RPMI8226 (cell line): Measurements from ENCODE around the gene TTF2.
"Not testable (repeated sequence)": the region's sequence is repeated elsewhere in the genome, so short reads cannot be mapped to it uniquely, and the experiment has no call there.

ENCODE experiments used
- DNase-seq: peaks from one replicate; pipeline ENCODE4 v3.0.0-alpha.2; 2015

The TTF2 gene

DNA sequence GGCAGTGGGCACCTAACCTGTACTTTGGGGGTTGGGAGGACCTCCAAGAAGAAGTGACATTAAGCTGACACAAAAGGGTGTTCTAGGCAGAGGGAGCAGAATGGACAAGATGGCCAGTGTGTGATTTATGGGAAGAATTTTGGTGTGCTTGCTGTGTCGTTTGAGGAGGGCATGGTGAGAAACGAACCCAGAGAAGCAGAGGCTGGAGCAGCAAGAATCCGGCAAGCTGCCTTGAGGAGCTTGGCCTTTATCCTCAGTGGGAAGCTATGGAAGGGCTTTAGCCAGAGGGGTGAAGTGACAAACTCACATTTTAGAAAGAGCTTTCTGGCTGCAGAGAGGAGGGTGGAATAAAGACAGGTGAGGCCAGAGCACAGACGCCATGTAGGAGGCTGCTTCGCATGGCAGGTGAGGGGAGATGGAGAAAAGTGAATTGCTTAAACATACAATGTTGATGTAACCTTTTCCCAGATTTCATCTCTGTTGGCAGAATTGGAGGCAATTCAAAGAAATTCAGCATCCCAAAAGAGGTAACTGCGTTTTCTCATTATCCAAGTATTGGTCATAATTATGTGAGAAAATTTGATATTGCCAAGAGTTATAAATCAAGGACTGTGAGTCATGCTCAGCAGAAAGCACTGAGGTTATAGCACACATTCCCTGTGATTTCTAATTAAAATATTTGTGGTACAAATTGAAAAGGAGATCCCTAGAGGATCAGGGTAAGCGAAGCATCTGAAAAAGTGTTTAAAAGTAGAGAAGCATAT lies 34.9 kb downstream of the TTF2 start:
- DNase-seq = no peak

GRCh38 chr1:117096951-117097408 lies 36.9 kb downstream of the TTF2 start:
- no peak for DNase-seq

GRCh38 chr1:117097443-117097842 lies 37.3 kb downstream of the TTF2 start:
- no peak for DNase-seq

DNA sequence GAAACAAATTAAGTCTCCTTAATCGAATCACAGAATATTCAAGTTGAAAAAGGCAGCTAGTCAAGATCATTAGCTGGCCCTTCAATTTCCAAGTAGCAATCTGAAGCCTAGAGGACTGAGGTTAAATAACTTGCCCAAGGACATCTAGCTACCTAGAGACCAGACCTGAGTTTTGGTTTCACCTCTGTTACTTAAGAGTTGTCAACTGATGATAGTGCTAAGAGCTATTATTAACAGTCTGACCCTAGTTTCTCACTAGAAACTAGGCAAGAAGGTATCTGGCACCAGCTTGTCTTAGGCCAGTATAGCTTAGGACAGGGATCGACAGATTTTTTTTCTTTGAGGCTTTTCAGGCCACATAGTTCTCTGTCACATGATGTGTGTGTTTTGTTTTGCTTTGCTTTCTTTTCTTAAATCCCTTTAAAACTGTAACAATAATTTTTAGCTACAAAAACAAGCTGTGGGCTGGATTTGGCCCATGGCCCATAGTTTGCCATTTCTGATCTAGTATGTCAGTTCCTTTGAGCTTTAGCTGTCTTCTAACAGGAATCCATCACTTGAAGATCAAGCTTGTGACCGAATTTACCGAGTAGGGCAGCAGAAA lies 38.3 kb downstream of the TTF2 start:
- DNase-seq = no peak

- no peak for DNase-seq
Measured at GRCh38 chr1:117101334-117101733, 41.2 kb downstream of the TTF2 start.

DNA sequence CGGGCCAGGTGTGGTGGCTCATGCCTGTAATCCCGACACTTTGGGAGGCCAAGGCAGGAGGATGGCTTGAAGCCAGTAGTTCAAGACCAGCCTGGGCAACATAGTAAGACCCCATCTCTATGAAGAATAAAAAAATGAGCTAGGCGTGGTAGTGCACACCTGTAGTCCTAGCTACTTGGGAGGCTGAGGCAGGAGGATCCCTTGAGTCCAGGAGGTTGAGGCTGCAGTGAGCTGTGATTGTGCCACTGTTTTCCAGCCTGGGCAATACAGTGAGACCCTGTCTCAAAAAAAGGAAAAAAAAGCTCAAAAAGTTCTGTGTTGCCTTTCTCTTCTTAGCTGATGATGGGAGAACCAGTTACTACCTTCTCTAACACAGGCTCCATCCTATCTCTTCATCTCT lies 41.7 kb downstream of the TTF2 start:
- not testable (repeated sequence) for DNase-seq

- no peak for DNase-seq
Measured at GRCh38 chr1:117104986-117105385, 44.9 kb downstream of the TTF2 start.

DNA sequence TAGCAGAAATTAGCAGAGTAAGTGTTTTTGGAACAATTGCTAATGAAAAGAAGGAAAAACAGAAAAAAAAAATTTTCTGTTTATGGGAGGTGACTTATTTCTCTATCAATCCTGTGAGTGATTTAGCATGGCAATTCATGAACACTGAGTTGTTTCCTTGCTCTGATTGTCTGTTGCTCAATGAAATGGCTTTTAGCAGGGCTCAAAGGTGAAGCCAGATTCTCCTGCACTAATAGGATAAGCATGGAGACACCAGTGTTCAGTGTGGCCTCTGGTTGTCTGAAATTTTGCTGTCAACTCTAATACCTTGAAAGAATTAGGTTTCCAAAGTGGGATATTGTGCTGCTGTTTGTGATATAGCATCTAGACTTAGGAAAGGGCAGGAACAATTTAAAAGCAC lies 45.6 kb downstream of the TTF2 start:
- no peak for DNase-seq

DNA sequence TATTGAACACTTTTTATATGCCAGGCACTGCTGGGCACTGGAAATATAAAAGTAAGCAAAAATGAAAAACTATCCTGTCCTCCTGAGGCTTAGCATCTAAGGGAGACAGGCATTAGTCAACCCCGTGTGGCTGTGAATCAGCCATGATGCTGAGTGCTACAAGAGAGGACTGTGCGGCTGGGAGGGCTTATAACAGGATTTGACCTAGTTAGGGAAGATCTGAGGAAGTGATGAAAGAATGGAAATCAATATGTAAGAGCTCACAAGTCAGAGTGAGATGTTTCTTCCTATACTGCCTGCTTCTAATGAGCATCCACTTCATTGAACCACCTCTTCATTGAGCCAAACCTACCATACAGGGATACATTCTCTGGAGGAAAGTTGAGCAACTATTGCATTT lies 46.4 kb downstream of the TTF2 start:
- no peak for DNase-seq

DNA sequence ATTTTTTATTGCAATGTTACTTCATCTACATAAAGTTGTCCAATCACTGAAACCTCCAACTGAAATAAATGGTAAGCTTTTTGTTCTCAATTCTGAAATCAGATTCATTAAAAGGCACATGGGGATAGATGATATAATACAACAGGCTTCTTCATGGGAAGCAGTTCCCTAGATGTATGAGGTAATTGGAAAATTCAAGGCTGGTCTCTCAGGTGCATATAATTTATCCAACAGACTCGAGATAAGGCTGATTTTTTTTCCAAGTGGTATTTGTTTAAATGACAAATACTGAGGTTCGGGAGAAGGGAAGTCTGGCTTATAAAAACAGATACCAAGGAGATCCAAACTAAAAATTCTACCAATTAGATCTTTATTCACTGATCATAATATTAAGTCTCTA lies 47.2 kb downstream of the TTF2 start:
- no peak for DNase-seq

DNA sequence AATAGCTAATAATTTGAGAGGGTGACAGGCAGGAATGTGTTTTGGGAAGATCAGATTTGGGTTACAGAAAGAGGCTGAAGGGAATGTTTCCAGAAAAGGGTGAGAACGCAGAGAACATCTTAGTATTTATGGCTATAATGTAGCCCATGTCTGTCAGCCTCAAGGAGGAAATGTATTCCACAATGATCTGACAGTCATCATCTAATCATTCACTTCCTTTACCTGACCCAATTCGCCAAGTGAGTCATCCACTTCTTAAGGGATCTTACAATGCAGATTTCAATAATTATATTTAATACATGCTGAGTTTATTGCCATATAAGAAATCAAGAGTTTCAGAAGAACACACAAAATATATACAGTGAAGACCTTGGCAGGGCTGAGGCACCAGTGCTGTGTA lies 50.6 kb downstream of the TTF2 start:
- DNase-seq = no peak

DNA sequence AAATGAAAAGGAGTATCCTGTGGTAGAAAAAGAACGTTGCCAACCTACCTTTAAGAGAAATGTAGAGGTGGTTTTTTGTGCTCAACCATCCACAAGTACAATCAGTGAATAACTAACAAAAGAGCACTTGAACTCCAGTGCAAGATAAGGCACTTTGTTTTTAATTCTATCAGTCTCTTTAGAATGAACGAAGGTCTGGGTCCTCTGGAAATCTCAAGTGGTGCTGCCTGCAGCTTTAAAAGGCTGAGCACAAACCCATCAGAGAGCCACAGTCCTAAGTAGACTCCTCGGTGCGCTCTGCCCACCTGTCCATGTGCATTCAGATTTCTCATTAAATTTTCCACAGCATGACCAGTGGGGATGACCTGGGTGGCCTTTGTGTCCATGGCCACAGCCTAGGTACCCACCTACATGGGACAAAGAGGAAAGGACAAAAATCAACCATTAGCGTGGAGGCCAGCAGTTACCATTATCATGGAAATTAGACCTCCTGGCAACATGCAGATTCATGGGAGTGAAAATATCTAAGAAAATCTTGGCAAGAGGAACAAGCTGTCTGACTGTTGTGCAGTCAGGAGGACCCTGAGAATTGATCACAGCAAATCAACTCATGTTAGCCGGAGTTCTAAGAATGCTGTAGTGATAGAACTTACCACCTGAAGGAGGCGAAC lies 52.1 kb downstream of the TTF2 start:
- no peak for DNase-seq

- DNase-seq = no peak
Measured at GRCh38 chr1:117113199-117113598, 53.1 kb downstream of the TTF2 start.

GRCh38 chr1:117114877-117115276 lies 54.8 kb downstream of the TTF2 start:
- DNase-seq = no peak

DNA sequence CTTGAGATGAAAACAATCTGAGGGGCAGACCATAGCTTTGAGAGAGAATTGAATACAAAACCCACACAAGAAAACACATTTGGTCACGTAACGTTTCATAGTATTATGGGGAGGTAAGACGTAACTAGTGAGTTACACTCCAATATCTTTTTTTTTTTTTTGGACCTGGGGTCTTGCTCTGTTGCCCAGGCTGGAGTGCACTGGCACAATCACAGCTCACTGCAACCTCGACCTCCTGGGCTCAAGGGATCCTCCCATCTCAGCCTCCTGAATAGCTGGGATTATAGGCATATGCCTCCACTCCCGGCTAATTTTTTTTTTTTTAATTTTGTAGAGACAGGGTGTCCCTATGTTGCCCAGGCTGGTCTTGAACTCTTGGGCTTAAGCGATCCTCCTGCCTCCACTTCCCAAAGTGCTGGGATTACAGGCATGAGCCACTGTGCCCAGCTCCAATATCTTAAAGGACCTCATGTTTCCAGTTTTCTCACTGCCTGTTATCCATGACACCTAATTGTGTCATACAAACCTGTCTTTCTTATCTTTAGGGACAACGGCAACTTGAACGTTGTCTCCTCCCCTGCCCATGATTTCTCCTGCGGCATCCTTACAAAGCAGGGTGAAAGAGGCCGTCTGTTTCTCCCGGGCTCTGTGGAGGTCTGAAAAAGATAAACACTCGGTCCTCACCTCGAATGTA lies 56.1 kb downstream of the TTF2 start:
- no peak for DNase-seq

DNA sequence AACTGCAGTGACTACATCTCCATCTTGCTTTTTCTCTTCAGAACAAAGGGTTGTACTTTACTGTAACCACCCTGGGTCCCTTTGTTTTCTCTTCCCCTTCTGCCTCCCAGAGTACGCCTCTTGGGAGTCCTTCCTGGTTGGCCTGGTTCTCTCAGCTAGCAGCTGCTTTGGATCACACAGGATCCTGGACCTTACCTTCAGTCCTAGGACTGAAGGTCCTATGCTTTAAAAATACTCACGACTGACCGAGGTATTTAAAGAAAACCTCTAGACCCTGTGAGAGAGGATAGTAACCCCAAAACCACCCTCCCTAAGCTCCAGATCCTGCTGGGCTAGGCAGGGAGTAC lies 56.6 kb downstream of the TTF2 start:
- no peak for DNase-seq

- DNase-seq = no peak
Measured at GRCh38 chr1:117117697-117118096, 57.6 kb downstream of the TTF2 start.

DNA sequence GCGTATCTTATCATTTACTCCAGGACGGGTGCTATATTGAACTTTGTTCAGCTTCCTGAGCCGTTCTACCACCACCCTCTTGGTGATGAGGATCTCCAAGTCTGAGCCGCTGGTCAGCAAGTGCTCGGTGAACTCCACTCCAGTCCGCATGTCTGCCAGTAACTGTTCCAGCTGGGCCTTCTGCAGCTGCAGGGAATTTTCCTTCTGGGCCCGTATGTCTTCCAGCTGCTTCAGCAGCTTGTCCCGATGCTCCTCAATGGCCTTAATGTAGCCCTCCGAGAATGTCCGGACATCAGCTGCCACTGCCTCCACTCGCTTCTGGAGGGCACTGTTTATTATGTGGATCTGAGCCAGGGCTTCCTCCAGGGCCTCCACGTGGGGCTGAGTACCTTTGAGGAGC lies 58.0 kb downstream of the TTF2 start:
- DNase-seq = no peak

- DNase-seq = not testable (repeated sequence)
Measured at GRCh38 chr1:117119144-117119543, 59.0 kb downstream of the TTF2 start.

DNA sequence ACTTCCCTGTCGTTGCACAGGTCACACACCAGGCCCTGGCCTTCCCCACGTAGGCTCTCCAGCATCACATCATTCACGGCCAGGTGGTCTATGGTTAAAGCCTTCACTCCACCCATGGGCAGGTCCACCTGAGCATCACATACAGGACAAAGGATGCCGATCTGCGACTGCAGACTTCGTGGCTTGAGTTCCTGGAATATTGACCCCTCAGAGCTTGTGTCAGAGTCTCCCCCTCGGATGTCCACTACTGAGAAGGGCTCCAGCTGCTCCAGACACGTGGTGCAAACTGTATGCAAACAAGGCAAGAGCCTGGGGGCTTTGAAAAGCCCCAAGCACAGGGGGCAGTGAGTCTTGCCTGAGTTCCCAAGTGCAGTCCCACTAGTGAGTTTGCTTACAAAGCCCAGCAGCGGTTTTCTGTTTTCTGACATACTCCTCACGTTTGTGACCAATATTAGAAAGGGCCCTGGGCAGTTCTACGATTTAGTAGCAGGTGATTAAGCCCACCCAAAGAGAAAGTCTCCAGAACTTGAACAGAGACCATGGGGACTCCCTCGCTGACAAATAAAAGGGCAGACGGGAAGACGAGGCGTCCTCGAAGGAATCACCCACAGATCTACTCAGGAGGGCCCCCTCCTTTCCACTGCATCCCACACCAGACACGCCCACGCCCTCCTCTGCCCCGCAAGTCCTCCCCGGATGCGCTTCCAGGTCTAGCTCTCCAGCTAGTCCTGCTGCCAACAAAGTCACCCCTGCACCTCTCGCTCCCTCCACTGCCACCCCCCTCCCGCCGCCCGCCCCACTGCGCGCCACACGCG lies 60.9 kb downstream of the TTF2 start:
- DNase-seq = no peak

DNA sequence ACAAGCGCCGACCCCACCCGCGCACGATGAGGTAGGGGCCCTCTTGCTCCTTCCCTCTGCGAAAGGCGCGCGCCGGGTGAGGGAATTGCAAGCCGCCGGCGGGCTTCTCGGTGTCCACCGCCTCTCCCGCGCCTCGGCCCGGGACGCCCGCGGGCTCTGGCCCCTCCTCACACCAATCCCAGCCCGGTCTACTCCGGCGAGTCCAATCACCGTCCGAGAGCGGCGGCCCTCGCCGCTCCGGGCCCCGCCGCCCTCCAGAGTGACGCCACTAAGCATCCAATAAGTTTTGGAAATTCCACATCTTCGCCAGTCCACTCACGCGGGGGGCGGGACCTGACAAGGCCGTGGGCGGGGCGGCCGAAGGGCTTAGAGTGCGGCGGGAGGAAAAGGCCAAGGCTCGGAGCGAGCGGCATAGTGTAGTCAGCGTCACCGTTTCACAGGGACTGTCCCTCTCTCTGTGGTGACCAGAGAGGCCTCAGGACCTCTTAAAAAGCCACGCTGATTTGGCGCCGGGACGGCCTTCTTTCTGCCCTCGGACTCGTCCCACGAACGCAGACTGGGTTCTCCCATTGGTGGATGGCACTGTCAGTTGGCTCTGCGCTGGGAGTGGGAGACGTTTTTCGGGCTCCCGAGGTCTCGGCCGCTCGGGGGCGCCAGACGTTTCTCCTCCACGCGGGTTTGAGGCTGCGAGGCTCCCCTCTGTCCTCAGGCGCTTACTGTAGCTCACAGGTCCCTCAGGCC lies 61.6 kb downstream of the TTF2 start, which contains the start of gene TRIM45:
TSS of gene TRIM45 (minus strand) at position 161 of the 741 bp plus-strand sequence. CDS start 548 bp downstream, outside the sequence.
- DNase-seq = peak; percentile 87
